Sigmoid colon (tissue), 7 donors: Measurements from ENCODE around the gene FBLN7. TPM values are rescaled to one million over a fixed set of nuclear protein-coding genes. Genes with fewer than 3 reads are reported as not detected.

Source experiments
- DNase-seq: peaks from one replicate; pipeline ENCODE4 v3.0.0-alpha.2; 2019
- H3K27ac ChIP-seq, 4 donors: fragments of 200-600 bp; sonication (generic); one replicate each; pipeline ENCODE4 v1.5.1; 2016 to 2019; ENCODE audit warnings: mild to moderate bottlenecking in 1 of 4
- H3K27me3 ChIP-seq, 3 donors: fragments of 200-600 bp; sonication (generic); one replicate each; pipeline ENCODE4 v1.5.1; 2019; ENCODE audit warnings: mild to moderate bottlenecking in 1 of 3
- H3K36me3 ChIP-seq, 4 donors: fragments of 200-600 bp; sonication (generic); one replicate each; pipeline ENCODE4 v1.5.1; 2016 to 2019
- H3K4me1 ChIP-seq, 4 donors: fragments of 200-600 bp; sonication (generic); one replicate each; pipeline ENCODE4 v1.5.1; 2017 to 2019
- H3K4me3 ChIP-seq, 4 donors: fragments of 200-600 bp; sonication (generic); one replicate each; pipeline ENCODE4 v1.5.1; 2017 to 2019; ENCODE audit warnings: mild to moderate bottlenecking in 2 of 4, moderate library complexity in 1 of 4
- H3K9me3 ChIP-seq, 4 donors: fragments of 200-600 bp in 3 of 4; sonication (generic) in 3 of 4; one replicate each; pipeline versions ENCODE4 v1.5.1 to v1.6.1; 2013 to 2019
- CTCF ChIP-seq, 4 experiments: fragments of 450-650 bp in 3 of 4; fragments of 200-600 bp in 1 of 4; IDR thresholded peaks; one replicate each; pipeline ENCODE4 v1.5.1; 2016 to 2019; ENCODE audit warnings: antibody characterized with exemption in 4 of 4, mild to moderate bottlenecking in 3 of 4, moderate library complexity in 2 of 4
- EP300 ChIP-seq, 4 donors: sonication (generic); formaldehyde crosslinking; IDR thresholded peaks; one replicate each; pipeline ENCODE4 v1.6.1; 2017; ENCODE audit warnings: antibody characterized with exemption in 4 of 4
- POLR2A ChIP-seq, 2 donors: fragments of 450-650 bp; IDR thresholded peaks; one replicate each; pipeline ENCODE4 v1.6.1; 2016; ENCODE audit warnings: antibody characterized with exemption in 2 of 2, mild to moderate bottlenecking in 2 of 2, moderate library complexity in 2 of 2
- POLR2AphosphoS5 ChIP-seq, 4 donors: sonication (generic); formaldehyde crosslinking; IDR thresholded peaks; one replicate each; pipeline ENCODE4 v1.6.1; 2017; ENCODE audit warnings: antibody characterized with exemption in 4 of 4
- WGBS, 2 donors: extraction: QIAGEN DNeasy Blood & Tissue Kit; methylation state at CpG; one replicate each; pipeline ENCODE4 v1.1.7; 2013; 5-methylcytosine and 5-hydroxymethylcytosine counted together
- intact Hi-C: fragments of 100-400 bp; cut with DNase I; formaldehyde crosslinking; loops from one replicate; pipeline ENCODE4 v1.15.1; 2023
- polyA plus RNA-seq, 3 donors: library from polyadenylated mRNA; stranded (reverse); fragments of 200-250 nt; gene quantifications; one replicate each; pipeline ENCODE4 v1.2.3, GENCODE V29; 2013
- total RNA-seq, 4 donors: library from RNA; depleted of rRNA; stranded (reverse); fragments of >200 nt; gene quantifications; one replicate each; pipeline ENCODE4 v1.1.0, GENCODE V29; 2016
- donor health status: healthy with polysubstance abuse.
- donor health status: Bipolar disorder and iron deficiency.
- donor health status: healthy.

FBLN7 gene
- total and polyA plus RNA-seq, 7 donors, result 0.95 to 3.3 (median 1.1) TPM; not detected in 2

- H3K27me3 ChIP-seq, result no peaks in the 10 kb centered on the region
- 96% methylated on average over 2 of the region's 2 CpGs for WGBS, 2 donors
- intact Hi-C loops, result no loop called here
- H3K4me3 ChIP-seq, result no peak overlapping the region
- DNase-seq, result no peak
- H3K27ac ChIP-seq, result no peak overlapping the region
- TF ChIP-seq POLR2A (IDR thresholded peaks at IDR 0.05), result no peak
- H3K9me3 ChIP-seq, result no peaks in the 10 kb centered on the region
- H3K36me3 ChIP-seq, result no peaks in the 10 kb centered on the region
- no peaks in the 10 kb centered on the region for H3K4me1 ChIP-seq
These were observed 55.8 kb downstream of the FBLN7 start for GRCh38 chr2:112194028-112194427.

GRCh38 chr2:112194482-112194881 is 56.3 kb downstream of the FBLN7 start:
- Histone ChIP-seq H3K9me3 (no peaks in the 10 kb centered on the region), H3K27me3 (no peaks in the 10 kb centered on the region), H3K4me1 (no peaks in the 10 kb centered on the region), H3K4me3 (no peak overlapping the region), H3K27ac (no peak overlapping the region), H3K36me3 (no peaks in the 10 kb centered on the region)
- intact Hi-C loops, result no loop called here
- DNase-seq, result no peak
- 69 to 88% methylated on average over 4 of the region's 4 CpGs for WGBS, 2 donors
- no peak for TF ChIP-seq EP300 (IDR thresholded peaks at IDR 0.05)
- no peak for TF ChIP-seq CTCF (IDR thresholded peaks at IDR 0.05)
- TF ChIP-seq POLR2A (IDR thresholded peaks at IDR 0.05), result no peak
- no peak for TF ChIP-seq POLR2AphosphoS5 (IDR thresholded peaks at IDR 0.05)

- H3K9me3 ChIP-seq, result no peaks in the 10 kb centered on the region
- H3K36me3 ChIP-seq, result no peaks in the 10 kb centered on the region
- TF ChIP-seq POLR2AphosphoS5 (IDR thresholded peaks at IDR 0.05) (no peak), CTCF (IDR thresholded peaks at IDR 0.05) (no peak), POLR2A (IDR thresholded peaks at IDR 0.05) (no peak), EP300 (IDR thresholded peaks at IDR 0.05) (no peak)
- H3K27ac ChIP-seq, result no peak overlapping the region
- intact Hi-C loops, result no loop called here
- no peak overlapping the region for H3K4me3 ChIP-seq
- WGBS, 2 donors, result 90 to 92% methylated on average over 8 of the region's 8 CpGs
- no peaks in the 10 kb centered on the region for H3K4me1 ChIP-seq
- H3K27me3 ChIP-seq, result no peaks in the 10 kb centered on the region
- no peak for DNase-seq
These were observed 57.1 kb downstream of the FBLN7 start for GRCh38 chr2:112195167-112195766.

GRCh38 chr2:112195950-112196349 is 57.8 kb downstream of the FBLN7 start:
- no peak for DNase-seq
- intact Hi-C loops, result no loop called here
- H3K4me3 ChIP-seq, result no peak overlapping the region
- no peaks in the 10 kb centered on the region for H3K9me3 ChIP-seq
- no peaks in the 10 kb centered on the region for H3K36me3 ChIP-seq
- no peak overlapping the region for H3K27ac ChIP-seq
- H3K4me1 ChIP-seq, result no peaks in the 10 kb centered on the region
- no peaks in the 10 kb centered on the region for H3K27me3 ChIP-seq
- TF ChIP-seq CTCF (IDR thresholded peaks at IDR 0.05), result no peak
- TF ChIP-seq EP300 (IDR thresholded peaks at IDR 0.05), result no peak
- TF ChIP-seq POLR2A (IDR thresholded peaks at IDR 0.05), result no peak

GRCh38 chr2:112197868-112198267 is 59.7 kb downstream of the FBLN7 start:
- intact Hi-C loops, result no loop called here
- Histone ChIP-seq H3K4me1 (no peaks in the 10 kb centered on the region), H3K27ac (no peak overlapping the region), H3K27me3 (no peaks in the 10 kb centered on the region), H3K9me3 (peaks cover 0 to under 1% (median 0%) of the 10 kb centered on the region in 4 donors), H3K36me3 (no peaks in the 10 kb centered on the region), H3K4me3 (no peak overlapping the region)
- no peak for DNase-seq
- no peak for TF ChIP-seq CTCF (IDR thresholded peaks at IDR 0.05)
- no peak for TF ChIP-seq POLR2A (IDR thresholded peaks at IDR 0.05)
- no peak for TF ChIP-seq EP300 (IDR thresholded peaks at IDR 0.05)
- TF ChIP-seq POLR2AphosphoS5 (IDR thresholded peaks at IDR 0.05), result no peak
- WGBS, 2 donors, result 60 to 73% methylated on average over 1 of the region's 1 CpG
